SIG-M5 treated with dmso at 0.1 percent for 504 hours (cell line): ENCODE measurements around the gene MFAP3.

ENCODE experiments used
- DNase-seq: peaks from one replicate; lab custom pipeline; 2025; ENCODE audit not compliant: unreplicated experiment; lab: John Stamatoyannopoulos, UW

Gene MFAP3

GRCh38 chr5:154090656-154091055 lies 51.9 kb downstream of the MFAP3 start:
- DNase-seq: no peak

GRCh38 chr5:154092356-154093141 lies 53.8 kb downstream of the MFAP3 start:
- DNase-seq: no peak

- DNase-seq: no peak
Measured at GRCh38 chr5:154093142-154093532, 54.4 kb downstream of the MFAP3 start.

- DNase-seq: no peak
Measured at GRCh38 chr5:154095904-154096303, 57.1 kb downstream of the MFAP3 start.

GRCh38 chr5:154097031-154097430 lies 58.3 kb downstream of the MFAP3 start:
- no peak for DNase-seq

GRCh38 chr5:154098465-154098864 lies 59.7 kb downstream of the MFAP3 start:
- DNase-seq: no peak

- no peak for DNase-seq
Measured at GRCh38 chr5:154101184-154101583, 62.4 kb downstream of the MFAP3 start.

- no peak for DNase-seq
Measured at GRCh38 chr5:154103233-154103632, 64.5 kb downstream of the MFAP3 start.
